Activated T-helper 17 cell treated with anti-CD3 and anti-CD28 coated beads, Interleukin-2, amount 50 U/mL, for 72 hours (primary cell): ENCODE measurements around the gene CARHSP1. TPM values are rescaled to one million over a fixed set of nuclear protein-coding genes. Genes with fewer than 3 reads are reported as not detected.
"Not testable (repeated sequence)": the region's sequence is repeated elsewhere in the genome, so short reads cannot be mapped to it uniquely, and the experiment has no call there.

ENCODE experiments used
- ATAC-seq: fragments of 150-1000 bp; cut with Tn5 transposase; replicated peaks from 2 replicates; pipeline ENCODE4 v1.10.0; 2021; ENCODE audit warnings: mild to moderate bottlenecking, moderate library complexity
- H3K27ac Mint-ChIP-seq: one replicate; pipeline ENCODE4 v1.8.0; 2022; ENCODE audit warnings: mixed read lengths
- H3K27me3 Mint-ChIP-seq: one replicate; pipeline ENCODE4 v1.8.0; 2022; ENCODE audit warnings: mixed read lengths
- H3K36me3 Mint-ChIP-seq: one replicate; pipeline ENCODE4 v1.8.0; 2022; ENCODE audit warnings: low read depth, mild to moderate bottlenecking, mixed read lengths
- H3K4me1 Mint-ChIP-seq: one replicate; pipeline ENCODE4 v1.8.0; 2022; ENCODE audit warnings: mixed read lengths
- H3K4me3 Mint-ChIP-seq: one replicate; pipeline ENCODE4 v1.8.0; 2022; ENCODE audit warnings: mild to moderate bottlenecking, mixed read lengths
- H3K9me3 Mint-ChIP-seq: one replicate; pipeline ENCODE4 v1.8.0; 2022; ENCODE audit warnings: mixed read lengths
- total RNA-seq, 2 donors: library from RNA; stranded (reverse); gene quantifications; one replicate each; pipeline ENCODE4 v1.2.3, GENCODE V29; 2022

CARHSP1 gene
- total RNA-seq, result 100 to 1,000 TPM in 1 of 2 donors, 10 to 100 TPM in 1; 98.6 to 115 TPM

DNA sequence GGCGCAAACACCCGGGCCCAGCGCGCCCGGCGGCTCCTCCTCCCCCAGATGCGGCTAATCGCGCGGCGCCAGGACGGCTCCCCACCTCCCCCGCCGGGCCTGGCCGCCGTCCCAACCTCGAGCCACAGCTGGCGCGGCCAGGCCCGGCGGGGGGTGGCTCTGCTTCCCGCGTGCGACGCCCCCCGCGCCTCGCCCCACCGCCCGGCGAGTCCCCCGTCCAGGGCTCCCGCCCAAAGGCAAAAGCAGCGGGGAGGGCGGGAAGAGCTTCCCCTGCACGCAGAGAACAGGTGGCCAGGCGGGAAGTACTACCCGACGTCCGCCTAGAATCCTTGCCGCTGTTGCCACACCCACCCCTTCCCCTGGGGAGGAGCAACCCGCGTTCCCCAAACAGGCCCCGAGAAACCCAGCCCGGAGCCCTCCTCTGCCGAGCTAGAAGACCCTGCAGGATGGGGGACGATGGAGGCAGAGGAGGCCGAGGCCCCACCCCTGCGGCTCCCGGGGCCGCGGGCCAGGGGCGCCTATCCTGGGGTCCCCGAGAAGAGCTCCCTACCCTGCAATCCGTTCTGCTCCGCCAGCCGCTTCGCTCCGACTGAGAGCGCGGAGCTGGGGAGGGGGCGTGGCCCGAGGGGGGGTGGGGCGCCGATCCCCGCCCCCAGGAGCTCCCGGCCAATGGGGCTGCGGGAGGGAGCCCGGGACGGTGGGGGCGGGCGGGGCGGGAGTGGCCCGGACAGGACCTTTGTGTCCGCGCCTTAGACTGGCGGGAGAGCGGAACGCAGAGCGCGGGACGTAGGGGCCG, at the start of gene CARHSP1:
Gene CARHSP1 (minus strand): TSS at position 591 of the 796 bp plus-strand sequence. CDS start 9,678 bp downstream, outside the sequence.
- Mint-ChIP-seq H3K9me3 (no peaks in the 10 kb centered on the region), H3K27ac (peak within 1 kb of the TSS; percentile 94), H3K4me1 (peaks cover 30% of the 10 kb centered on the region), H3K4me3 (peak within 1 kb of the TSS; percentile 95), H3K27me3 (no peaks in the 10 kb centered on the region), H3K36me3 (peaks cover 26% of the 10 kb centered on the region)
- ATAC-seq, result peak; percentile 82

DNA sequence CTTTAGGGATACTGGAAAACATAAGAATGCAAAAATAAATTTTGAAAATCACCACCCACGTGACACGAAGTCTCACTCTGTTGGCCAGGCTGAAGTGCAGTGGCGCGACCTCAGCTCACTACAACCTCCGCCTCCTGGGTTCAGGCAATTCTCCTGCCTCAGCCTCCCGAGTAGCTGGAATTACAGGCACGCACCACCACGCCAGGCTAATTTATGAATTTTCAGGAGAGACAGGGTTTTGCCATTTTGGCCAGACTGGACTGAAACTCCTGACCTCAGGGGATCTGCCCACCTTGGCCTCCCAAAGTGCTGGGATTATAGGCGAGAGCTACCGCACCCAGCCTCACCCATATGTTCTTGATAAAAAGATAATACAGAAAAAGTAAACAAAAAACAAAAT, 48.5 kb upstream of the CARHSP1 start:
- H3K27me3 Mint-ChIP-seq, H3K4me3 Mint-ChIP-seq, ATAC-seq, H3K27ac Mint-ChIP-seq, H3K9me3 Mint-ChIP-seq: not testable (repeated sequence)
- H3K4me1 Mint-ChIP-seq, result peaks cover 32% of the 10 kb centered on the region
- peaks cover 100% of the 10 kb centered on the region for H3K36me3 Mint-ChIP-seq

- peaks cover 29% of the 10 kb centered on the region for H3K4me1 Mint-ChIP-seq
- H3K27me3 Mint-ChIP-seq, result no peaks in the 10 kb centered on the region
- no peak overlapping the region for H3K4me3 Mint-ChIP-seq
- peaks cover 100% of the 10 kb centered on the region for H3K36me3 Mint-ChIP-seq
- peak overlapping the region; percentile 22 for H3K27ac Mint-ChIP-seq
- no peaks in the 10 kb centered on the region for H3K9me3 Mint-ChIP-seq
- ATAC-seq, result no peak
These were observed 47.9 kb upstream of the CARHSP1 start for GRCh38 chr16:8916541-8917225.

DNA sequence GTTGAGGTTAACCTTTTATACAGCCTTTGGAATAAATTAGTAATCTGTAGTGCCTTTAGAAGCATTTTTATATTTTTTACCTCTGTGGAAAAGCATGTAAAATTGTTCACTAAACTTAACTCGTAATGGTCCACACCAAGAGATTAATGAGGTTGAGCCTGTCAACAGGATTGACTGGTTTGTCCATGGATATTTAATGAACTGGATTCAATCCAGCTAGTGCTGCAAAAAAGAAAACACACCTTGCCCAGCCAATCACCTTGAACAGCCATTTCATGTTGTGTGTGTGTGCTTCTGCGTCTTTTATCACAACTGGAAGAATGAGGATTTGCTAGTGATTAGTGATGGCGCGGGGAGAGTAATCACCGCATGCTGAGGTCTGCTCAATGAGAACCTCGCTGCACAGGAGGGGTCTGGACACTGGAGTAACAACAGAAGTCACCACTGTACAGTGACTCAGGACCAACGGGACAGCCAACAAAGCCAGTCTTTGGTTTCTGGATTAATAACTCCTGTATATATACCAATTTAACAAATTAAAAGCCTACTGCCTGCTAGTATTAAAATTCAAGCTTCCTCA, 47.0 kb upstream of the CARHSP1 start:
- H3K27ac Mint-ChIP-seq, result no peak overlapping the region
- H3K27me3 Mint-ChIP-seq, result no peaks in the 10 kb centered on the region
- no peak for ATAC-seq
- no peak overlapping the region for H3K4me3 Mint-ChIP-seq
- no peaks in the 10 kb centered on the region for H3K9me3 Mint-ChIP-seq
- H3K36me3 Mint-ChIP-seq, result peaks cover 100% of the 10 kb centered on the region
- peaks cover 29% of the 10 kb centered on the region for H3K4me1 Mint-ChIP-seq

DNA sequence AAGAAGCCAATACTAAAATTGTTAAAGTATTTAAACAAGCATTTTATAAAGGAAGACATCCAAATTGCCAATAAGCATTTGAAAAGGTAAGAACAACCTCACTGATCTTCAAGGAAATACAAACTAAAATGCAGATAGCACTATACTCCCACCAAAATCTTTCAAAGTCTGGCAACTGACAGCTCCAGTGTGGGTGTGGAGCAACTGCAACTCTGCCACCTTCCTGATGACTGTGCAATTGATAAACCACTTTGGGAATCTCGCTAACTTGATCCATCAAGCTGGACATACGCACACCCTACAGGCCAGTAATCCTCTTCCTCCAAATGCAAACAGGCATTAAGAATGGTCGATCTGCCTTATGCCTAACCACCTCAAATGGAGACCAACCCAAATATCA, 45.3 kb upstream of the CARHSP1 start:
- ATAC-seq, result no peak
- peaks cover 100% of the 10 kb centered on the region for H3K36me3 Mint-ChIP-seq
- H3K9me3 Mint-ChIP-seq, result no peaks in the 10 kb centered on the region

GRCh38 chr16:8912793-8913192, 44.0 kb upstream of the CARHSP1 start:
- Mint-ChIP-seq H3K27me3 (no peaks in the 10 kb centered on the region), H3K36me3 (peaks cover 100% of the 10 kb centered on the region), H3K4me3 (no peak overlapping the region), H3K4me1 (peaks cover 25% of the 10 kb centered on the region), H3K27ac (no peak overlapping the region), H3K9me3 (no peaks in the 10 kb centered on the region)
- ATAC-seq, result no peak

More for the DNA sequence above, 45.3 kb upstream of the CARHSP1 start:
- H3K27me3 Mint-ChIP-seq, result no peaks in the 10 kb centered on the region
- H3K4me1 Mint-ChIP-seq, result peaks cover 20% of the 10 kb centered on the region
- H3K27ac Mint-ChIP-seq, result no peak overlapping the region
- no peak overlapping the region for H3K4me3 Mint-ChIP-seq

DNA sequence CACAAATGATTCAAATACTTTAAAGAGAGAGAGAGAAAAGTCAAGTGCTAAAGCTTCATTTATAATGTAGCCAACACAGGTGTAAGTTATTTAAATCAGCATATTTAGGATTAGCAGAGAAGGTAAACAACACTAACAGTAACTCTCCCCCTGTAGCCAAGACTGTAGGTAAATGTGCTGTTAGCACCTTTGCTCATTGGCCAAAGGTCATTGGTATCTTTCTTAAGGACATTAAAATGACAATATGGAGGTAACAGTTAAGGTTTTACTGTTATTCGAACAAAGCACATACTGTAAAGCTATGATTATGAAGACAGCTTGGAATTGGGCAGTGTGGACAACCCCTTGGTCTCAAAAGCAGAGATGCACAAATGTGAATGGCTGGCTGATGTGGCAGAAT, 42.0 kb upstream of the CARHSP1 start:
- Mint-ChIP-seq H3K4me1 (peaks cover 25% of the 10 kb centered on the region), H3K36me3 (peaks cover 100% of the 10 kb centered on the region), H3K27ac (peak overlapping the region; percentile 84), H3K27me3 (no peaks in the 10 kb centered on the region), H3K9me3 (no peaks in the 10 kb centered on the region), H3K4me3 (no peak overlapping the region)
- ATAC-seq, result no peak

GRCh38 chr16:8908810-8909468, 40.1 kb upstream of the CARHSP1 start:
- H3K27ac Mint-ChIP-seq, result peak overlapping the region; percentile 25
- ATAC-seq, result peak; percentile 21

GRCh38 chr16:8907096-8907495, 38.3 kb upstream of the CARHSP1 start:
- H3K27ac Mint-ChIP-seq, result peak overlapping the region; percentile 43
- ATAC-seq, result no peak
- no peaks in the 10 kb centered on the region for H3K27me3 Mint-ChIP-seq
- H3K9me3 Mint-ChIP-seq, result no peaks in the 10 kb centered on the region
- H3K4me1 Mint-ChIP-seq, result peaks cover 25% of the 10 kb centered on the region
- peaks cover 99% of the 10 kb centered on the region for H3K36me3 Mint-ChIP-seq
- H3K4me3 Mint-ChIP-seq, result no peak overlapping the region

More at GRCh38 chr16:8908810-8909468, 40.1 kb upstream of the CARHSP1 start:
- H3K9me3 Mint-ChIP-seq, result no peaks in the 10 kb centered on the region
- no peak overlapping the region for H3K4me3 Mint-ChIP-seq
- peaks cover 99% of the 10 kb centered on the region for H3K36me3 Mint-ChIP-seq
- no peaks in the 10 kb centered on the region for H3K27me3 Mint-ChIP-seq
- H3K4me1 Mint-ChIP-seq, result peaks cover 25% of the 10 kb centered on the region

- Mint-ChIP-seq H3K36me3 (peaks cover 99% of the 10 kb centered on the region), H3K4me1 (peaks cover 17% of the 10 kb centered on the region), H3K9me3 (no peaks in the 10 kb centered on the region), H3K4me3 (no peak overlapping the region), H3K27ac (peak overlapping the region; percentile 19), H3K27me3 (no peaks in the 10 kb centered on the region)
- no peak for ATAC-seq
These were observed 37.2 kb upstream of the CARHSP1 start for GRCh38 chr16:8905795-8906591.

- Mint-ChIP-seq H3K4me3 (no peak overlapping the region), H3K36me3 (peaks cover 99% of the 10 kb centered on the region), H3K27me3 (no peaks in the 10 kb centered on the region), H3K4me1 (peaks cover 13% of the 10 kb centered on the region), H3K27ac (no peak overlapping the region), H3K9me3 (no peaks in the 10 kb centered on the region)
- peak; percentile 68 for ATAC-seq
These were observed 36.5 kb upstream of the CARHSP1 start for GRCh38 chr16:8905168-8905762.

- H3K27ac Mint-ChIP-seq, result no peak overlapping the region
- no peaks in the 10 kb centered on the region for H3K27me3 Mint-ChIP-seq
- H3K36me3 Mint-ChIP-seq, result peaks cover 99% of the 10 kb centered on the region
- ATAC-seq, result no peak
- H3K4me3 Mint-ChIP-seq, result no peak overlapping the region
- H3K9me3 Mint-ChIP-seq, result no peaks in the 10 kb centered on the region
- peaks cover 9% of the 10 kb centered on the region for H3K4me1 Mint-ChIP-seq
These were observed 35.2 kb upstream of the CARHSP1 start for GRCh38 chr16:8904018-8904430.

- no peak for ATAC-seq
- Mint-ChIP-seq H3K4me1 (no peaks in the 10 kb centered on the region), H3K27me3 (no peaks in the 10 kb centered on the region), H3K9me3 (no peaks in the 10 kb centered on the region), H3K4me3 (no peak overlapping the region), H3K36me3 (peaks cover 99% of the 10 kb centered on the region), H3K27ac (no peak overlapping the region)
These were observed 34.2 kb upstream of the CARHSP1 start for GRCh38 chr16:8903004-8903403.
